K562 (cell line): ENCODE results near the gene LMF2. TPM values are rescaled to one million over a fixed set of nuclear protein-coding genes. Genes with fewer than 3 reads are reported as not detected.

Source experiments
- ATAC-seq: fragments of 200-7000 bp; cut with Tn5 transposase; 3 replicates; pipeline ENCODE4 v1.9.1; 2020; ENCODE audit warnings: moderate library complexity
- BruUV-seq: library from RNA; stranded (reverse); fragments of 400-500 nt; replicated peaks from 2 replicates; lab custom pipeline; 2021; lab: Mats Ljungman, UMichigan
- CTCF ChIA-PET: fragments of 300-600 bp; formaldehyde crosslinking; extraction: SDS; loops from one replicate; lab custom pipeline; 2021; ENCODE audit warnings: low intra/inter-chr PET ratio; lab: Yijun Ruan, JAX
- POLR2A ChIA-PET: fragments of 300-600, 350-650 bp; sonication (Branson Sonifier 250); formaldehyde crosslinking; extraction: SDS; loops from one replicate; lab custom pipeline; 2021; ENCODE audit warnings: antibody characterized with exemption, inconsistent platforms; lab: Yijun Ruan, JAX
- DNase-seq, 4 experiments: peaks; one replicate each; pipeline versions ENCODE4 v3.0.0 to v3.0.0-alpha.2; 2011 to 2018; ENCODE audit warnings: low spot score in 3 of 4, mixed read lengths in 3 of 4; ENCODE audit errors: extremely low read depth in 1 of 4
- FAIRE-seq: peaks from 2 replicates; lab custom pipeline; 2011; peaks lifted over from hg19 to GRCh38; lab: Jason Lieb, UNC
- H2AFZ ChIP-seq: 2 replicates; pipeline ENCODE4 v1.6.0; 2011; ENCODE audit warnings: low read depth, low read length, control low read depth, inconsistent platforms
- H3K27ac ChIP-seq: fragments of 200-600 bp; 3 replicates; pipeline ENCODE4 v1.8.0; 2011; ENCODE audit warnings: low read depth, mild to moderate bottlenecking, control low read depth, inconsistent platforms, low read length, moderate library complexity, mixed read lengths; ENCODE audit errors: extremely low read depth
- H3K27me3 ChIP-seq, 2 experiments: fragments of 300-600 bp in 1 of 2; 2 replicates in 1 of 2; 3 replicates in 1 of 2; pipeline versions ENCODE4 v1.6.0 to v1.8.0; 2011; ENCODE audit warnings: inconsistent platforms in 2 of 2, low read length in 2 of 2, mild to moderate bottlenecking in 1 of 2, mixed read lengths in 1 of 2, moderate library complexity in 1 of 2; ENCODE audit not compliant: control insufficient read depth in 2 of 2, insufficient read depth in 2 of 2
- H3K36me3 ChIP-seq: fragments of 300-600 bp; 3 replicates; pipeline ENCODE4 v1.8.0; 2011; ENCODE audit warnings: mild to moderate bottlenecking, low read length, inconsistent platforms; ENCODE audit not compliant: control insufficient read depth, insufficient read depth
- H3K4me1 ChIP-seq, 2 experiments: fragments of 200-600 bp in 1 of 2; replicated peaks in 1 of 2; 2 replicates in 1 of 2; 3 replicates in 1 of 2; pipeline versions ENCODE4 v1.5.1 to v1.8.0; 2011; ENCODE audit warnings: inconsistent platforms in 2 of 2, low read length in 2 of 2, mild to moderate bottlenecking in 1 of 2, mixed read lengths in 1 of 2, moderate library complexity in 1 of 2; ENCODE audit not compliant: control insufficient read depth in 2 of 2, insufficient read depth in 2 of 2
- H3K4me2 ChIP-seq: 2 replicates; pipeline ENCODE4 v1.6.1; 2011; ENCODE audit warnings: low read length, control low read depth, inconsistent platforms, mixed read lengths; ENCODE audit not compliant: insufficient read depth
- H3K4me3 ChIP-seq: fragments of 200-600 bp; sonication (generic), shearing (Covaris generic); 2 replicates; pipeline ENCODE4 v1.5.1; 2016; ENCODE audit warnings: control low read depth, inconsistent platforms
- H3K79me2 ChIP-seq: fragments of 200-600 bp; 3 replicates; pipeline ENCODE4 v1.8.0; 2011; ENCODE audit warnings: low read length, inconsistent platforms; ENCODE audit not compliant: control insufficient read depth, insufficient read depth
- H3K9ac ChIP-seq, 2 experiments: 2 replicates each; pipeline versions ENCODE4 v1.6.0 to v1.6.1; 2011; ENCODE audit warnings: low read depth in 2 of 2, low read length in 2 of 2, control low read depth in 1 of 2, inconsistent platforms in 1 of 2, mild to moderate bottlenecking in 1 of 2, mixed read lengths in 1 of 2; ENCODE audit not compliant: insufficient read depth in 1 of 2
- H3K9me1 ChIP-seq: one replicate; pipeline ENCODE4 v1.6.0; 2011; ENCODE audit warnings: inconsistent platforms, mild to moderate bottlenecking, low read length, moderate library complexity; ENCODE audit not compliant: control insufficient read depth, insufficient read depth
- H3K9me3 ChIP-seq: replicated peaks from 2 replicates; pipeline ENCODE4 v1.5.1; 2011; ENCODE audit warnings: low read depth, low read length, inconsistent platforms; ENCODE audit not compliant: control insufficient read depth, insufficient read depth
- H4K20me1 ChIP-seq: replicated peaks from 2 replicates; pipeline ENCODE4 v1.6.1; 2011; ENCODE audit warnings: low read length, inconsistent platforms, mixed read lengths; ENCODE audit not compliant: control insufficient read depth, insufficient read depth
- MTA3 ChIP-seq: fragments of 450-650 bp; formaldehyde crosslinking; IDR thresholded peaks from 2 replicates; pipeline ENCODE4 v1.6.1; 2017; ENCODE audit warnings: mild to moderate bottlenecking, borderline replicate concordance
- MXD1 ChIP-seq: fragments of 250-450 bp; sonication (Bioruptor Pico); IDR thresholded peaks from 2 replicates; pipeline ENCODE4 v1.8.0; 2021; ENCODE audit warnings: borderline replicate concordance, mild to moderate bottlenecking, moderate library complexity; ENCODE audit not compliant: poor library complexity, severe bottlenecking
- REST ChIP-seq, 2 experiments: fragments of 450-650 bp; formaldehyde crosslinking in 1 of 2; IDR thresholded peaks; 2 replicates each; pipeline versions ENCODE4 v1.4.0 to v1.6.1; 2014 to 2020; ENCODE audit warnings: mild to moderate bottlenecking in 2 of 2, borderline replicate concordance in 1 of 2, low read depth in 1 of 2
- RFX5 ChIP-seq: IDR thresholded peaks from 2 replicates; pipeline ENCODE4 v1.6.1; 2011; ENCODE audit warnings: low read depth, mild to moderate bottlenecking, improper control_type of control experiment, low read length
- RREB1 ChIP-seq: fragments of 250-450 bp; sonication (Bioruptor Pico); IDR thresholded peaks from 2 replicates; pipeline ENCODE4 v1.4.0; 2020
- WHSC1 ChIP-seq: IDR thresholded peaks from one replicate; pipeline ENCODE4 v1.6.1; 2012; ENCODE audit warnings: low read length, control low read depth, inconsistent platforms
- ZNF778 ChIP-seq: fragments of 450-650 bp; formaldehyde crosslinking; IDR thresholded peaks from 2 replicates; pipeline ENCODE4 v1.4.0; 2020; ENCODE audit warnings: mild to moderate bottlenecking, moderate library complexity
- WGBS: fragments of 100-300 bp; shearing (Covaris generic); methylation state at CpG from one replicate; pipeline ENCODE4 v1.1.6; 2016; ENCODE audit warnings: low coverage, mixed read lengths; ENCODE audit not compliant: insufficient coverage; ENCODE audit errors: missing lambda C conversion rate; 5-methylcytosine and 5-hydroxymethylcytosine counted together
- in situ Hi-C: fragments of 300-500 bp; cut with MboI; formaldehyde crosslinking; loops from 4 replicates; pipeline ENCODE4 v1.15.0; 2018; ENCODE audit warnings: inconsistent platforms, mixed read lengths
- intact Hi-C: fragments of 100-400 bp; cut with micrococcal nuclease; formaldehyde crosslinking; loops from 2 replicates; pipeline ENCODE4 v1.14.2; 2022
- polyA plus RNA-seq, 8 experiments: library from polyadenylated mRNA; depleted of rRNA in 4 of 8; stranded (reverse) in 5 of 8; unstranded in 3 of 8; fragments of >200 nt; fragmentation: Nextera tagmentation in 2 of 8; fragmentation: Illumina TruSeq in 1 of 8; extraction: Ambion mirVana in 2 of 8; extraction: Trizol in 1 of 8; gene quantifications; 2 replicates each; pipeline versions ENCODE4 v1.2.1 to v1.2.3, GENCODE V29; 2011 to 2014; ENCODE audit warnings: inconsistent platforms in 1 of 8, missing spikeins in 1 of 8
- total RNA-seq, 7 experiments: library from RNA; depleted of rRNA in 6 of 7; stranded (reverse); fragments of >200 nt in 6 of 7; fragmentation: Illumina TruSeq in 2 of 7; extraction: Trizol in 2 of 7; gene quantifications; 2 replicates each; pipeline versions ENCODE4 v1.2.1 to v1.2.3, GENCODE V29; 2011 to 2021; ENCODE audit warnings: low replicate concordance in 1 of 7

Gene LMF2
- total and polyA plus RNA-seq, 9 of the 15 experiments (the other 6 are each of a cell fraction or from before 2014, with no cell fraction given), result 0.08 to 37.1 (median 7.6) TPM

- BruUV-seq, result no TSS peak
- Histone ChIP-seq H3K79me2 (no peaks in the 10 kb centered on the region), H2AFZ (no peak overlapping the region), H3K4me2 (no peak overlapping the region), H3K4me3 (no peak overlapping the region), H4K20me1 (no peaks in the 10 kb centered on the region), H3K9me3 (no peaks in the 10 kb centered on the region), H3K9ac (no peak overlapping the region), H3K27ac (no peak overlapping the region), H3K4me1 (peaks cover 15 to 34% of the 10 kb centered on the region in 2 experiments), H3K9me1 (no peaks in the 10 kb centered on the region), H3K27me3 (no peaks in the 10 kb centered on the region), H3K36me3 (no peaks in the 10 kb centered on the region)
- in situ Hi-C loops (no loop called here), intact Hi-C loops (no loop called here)
- peak; percentile 23 for FAIRE-seq
- CTCF ChIA-PET, result no interaction called here
- POLR2A ChIA-PET, result interaction anchor here (0.6 kb wide), 1 partner anchor 17 kb away, joined by 5 read pairs; no protein-coding TSS in a partner anchor
- 85% methylated on average over 11 of the region's 19 CpGs for WGBS
- ATAC-seq, result no peak
- no peak for DNase-seq
- TF ChIP-seq WHSC1 (no peak), RFX5 (no peak), RREB1 (CRISPR knock-in tag) (no peak), REST (IDR thresholded peaks at IDR 0.05; ENCODE audit: borderline replicate concordance) (no peak), REST (CRISPR knock-in tag; IDR thresholded peaks at IDR 0.05; ENCODE audit: low read depth) (no peak), ZNF778 (CRISPR knock-in tag) (no peak), MTA3 (no peak), MXD1 (CRISPR knock-in tag) (no peak)
These were observed 35.0 kb upstream of the LMF2 start for GRCh38 chr22:50542416-50542927.
